SK-N-SH treated with all-trans-retinoic acid at 6 μM for 48 hours (cell line): Measurements from ENCODE around the gene KCNMB2.

ENCODE experiments used
- ATAC-seq: fragments of 200-7000 bp; cut with Tn5 transposase; 3 replicates; pipeline ENCODE4 v1.9.1; 2020; ENCODE audit warnings: mild to moderate bottlenecking, moderate library complexity
- ARNTL ChIP-seq: fragments of 450-650 bp; formaldehyde crosslinking; IDR thresholded peaks from 2 replicates; pipeline ENCODE4 v1.5.0; 2020; ENCODE audit warnings: low read depth, mild to moderate bottlenecking, moderate library complexity, borderline replicate concordance
- BACH2 ChIP-seq: fragments of 250-450 bp; sonication (Bioruptor Pico); IDR thresholded peaks from 2 replicates; pipeline ENCODE4 v1.9.0; 2021; ENCODE audit warnings: mild to moderate bottlenecking, borderline replicate concordance
- CSDC2 ChIP-seq: fragments of 250-450 bp; sonication (Bioruptor Pico); IDR thresholded peaks from 2 replicates; pipeline ENCODE4 v1.5.0; 2020; ENCODE audit warnings: mild to moderate bottlenecking, moderate library complexity
- ESRRG ChIP-seq: fragments of 250-450 bp; sonication (Bioruptor Pico); IDR thresholded peaks from 2 replicates; pipeline ENCODE4 v1.6.1; 2021; ENCODE audit warnings: mild to moderate bottlenecking
- ISL1 ChIP-seq: fragments of 250-450 bp; sonication (Bioruptor Pico); IDR thresholded peaks from 2 replicates; pipeline ENCODE4 v2.1.2; 2022; ENCODE audit warnings: mild to moderate bottlenecking, moderate library complexity
- OSR1 ChIP-seq: fragments of 250-450 bp; sonication (Bioruptor Pico); IDR thresholded peaks from 2 replicates; pipeline ENCODE4 v1.8.0; 2022; ENCODE audit warnings: moderate library complexity, mild to moderate bottlenecking, inconsistent platforms
- PPARA ChIP-seq: fragments of 250-450 bp; sonication (Bioruptor Pico); IDR thresholded peaks from 2 replicates; pipeline ENCODE4 v1.5.0; 2020; ENCODE audit warnings: mild to moderate bottlenecking, borderline replicate concordance
- RARB ChIP-seq: fragments of 250-450 bp; sonication (Bioruptor Pico); IDR thresholded peaks from 2 replicates; pipeline ENCODE4 v1.8.0; 2021; ENCODE audit warnings: mild to moderate bottlenecking, moderate library complexity
- SNAI2 ChIP-seq: fragments of 250-450 bp; sonication (Bioruptor Pico); IDR thresholded peaks from 2 replicates; pipeline ENCODE4 v1.5.0; 2020; ENCODE audit warnings: mild to moderate bottlenecking, moderate library complexity
- TCF4 ChIP-seq: fragments of 250-450 bp; sonication (Bioruptor Pico); IDR thresholded peaks from 2 replicates; pipeline ENCODE4 v1.8.0; 2021; ENCODE audit warnings: mild to moderate bottlenecking, moderate library complexity, borderline replicate concordance
- TOX ChIP-seq: fragments of 250-450 bp; sonication (Bioruptor Pico); IDR thresholded peaks from 2 replicates; pipeline ENCODE4 v1.8.0; 2021; ENCODE audit warnings: mild to moderate bottlenecking, moderate library complexity, borderline replicate concordance
- ZFP3 ChIP-seq: fragments of 250-450 bp; sonication (Bioruptor Pico); IDR thresholded peaks from 2 replicates; pipeline ENCODE4 v1.5.0; 2020; ENCODE audit warnings: mild to moderate bottlenecking, moderate library complexity
- ZFP30 ChIP-seq: fragments of 450-650 bp; formaldehyde crosslinking; IDR thresholded peaks from 2 replicates; pipeline ENCODE4 v1.5.0; 2022; ENCODE audit warnings: mild to moderate bottlenecking, moderate library complexity
- ZNF70 ChIP-seq: fragments of 450-650 bp; formaldehyde crosslinking; IDR thresholded peaks from 2 replicates; pipeline ENCODE4 v1.5.0; 2020; ENCODE audit warnings: mild to moderate bottlenecking, moderate library complexity
- ZNF8 ChIP-seq: fragments of 450-650 bp; formaldehyde crosslinking; IDR thresholded peaks from 2 replicates; pipeline ENCODE4 v1.5.0; 2020; ENCODE audit warnings: mild to moderate bottlenecking, moderate library complexity
- TF ChIP-seq, protein P1 (sequence below): fragments of 250-450 bp; sonication (Bioruptor Pico); IDR thresholded peaks from 2 replicates; pipeline ENCODE4 v1.5.1; 2021; ENCODE audit warnings: mild to moderate bottlenecking, moderate library complexity
- TF ChIP-seq, protein P2 (sequence below): fragments of 250-450 bp; sonication (Bioruptor Pico); IDR thresholded peaks from 2 replicates; pipeline ENCODE4 v1.5.1; 2020; ENCODE audit warnings: low read depth, mild to moderate bottlenecking, moderate library complexity
- TF ChIP-seq, protein P3 (sequence below): fragments of 250-450 bp; sonication (Bioruptor Pico); IDR thresholded peaks from 2 replicates; pipeline ENCODE4 v1.5.0; 2020; ENCODE audit warnings: mild to moderate bottlenecking, moderate library complexity
- TF ChIP-seq, protein P4 (sequence below): fragments of 250-450 bp; sonication (Bioruptor Pico); IDR thresholded peaks from 2 replicates; pipeline ENCODE4 v1.8.0; 2020; ENCODE audit warnings: mild to moderate bottlenecking, moderate library complexity, borderline replicate concordance
- TF ChIP-seq, protein P5 (sequence below): fragments of 250-450 bp; sonication (Bioruptor Pico); IDR thresholded peaks from 2 replicates; pipeline ENCODE4 v1.8.0; 2021; ENCODE audit warnings: low read depth, mild to moderate bottlenecking, moderate library complexity, borderline replicate concordance

KCNMB2 gene

DNA sequence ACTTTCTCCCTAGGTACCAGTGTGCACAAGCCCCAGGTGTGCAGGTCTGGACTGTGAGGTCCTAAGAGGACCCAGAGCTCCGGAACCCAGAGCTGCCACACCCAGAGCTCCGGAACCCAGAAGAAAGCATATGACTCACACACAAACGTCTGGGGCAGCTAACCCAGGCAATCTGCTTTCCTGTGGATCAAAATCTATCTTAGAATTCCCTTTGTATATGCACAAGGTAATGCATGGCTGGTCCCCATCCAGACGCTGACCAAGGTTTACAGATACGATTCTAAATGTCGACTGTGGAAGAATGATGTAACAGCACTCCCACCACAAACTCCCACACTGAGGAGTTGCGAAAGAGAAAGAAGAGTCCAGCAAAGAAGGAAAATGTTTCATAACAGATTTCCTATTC is 15.7 kb downstream of the KCNMB2 start:
- TF ChIP-seq CSDC2 (CRISPR knock-in tag), result no peak
- TF ChIP-seq RARB (CRISPR knock-in tag), result no peak
- no peak for TF ChIP-seq SNAI2
- TF ChIP-seq ZFP3 (CRISPR knock-in tag), result no peak
- TF ChIP-seq ZNF8 (CRISPR knock-in tag), result no peak
- TF ChIP-seq, protein P1, sequence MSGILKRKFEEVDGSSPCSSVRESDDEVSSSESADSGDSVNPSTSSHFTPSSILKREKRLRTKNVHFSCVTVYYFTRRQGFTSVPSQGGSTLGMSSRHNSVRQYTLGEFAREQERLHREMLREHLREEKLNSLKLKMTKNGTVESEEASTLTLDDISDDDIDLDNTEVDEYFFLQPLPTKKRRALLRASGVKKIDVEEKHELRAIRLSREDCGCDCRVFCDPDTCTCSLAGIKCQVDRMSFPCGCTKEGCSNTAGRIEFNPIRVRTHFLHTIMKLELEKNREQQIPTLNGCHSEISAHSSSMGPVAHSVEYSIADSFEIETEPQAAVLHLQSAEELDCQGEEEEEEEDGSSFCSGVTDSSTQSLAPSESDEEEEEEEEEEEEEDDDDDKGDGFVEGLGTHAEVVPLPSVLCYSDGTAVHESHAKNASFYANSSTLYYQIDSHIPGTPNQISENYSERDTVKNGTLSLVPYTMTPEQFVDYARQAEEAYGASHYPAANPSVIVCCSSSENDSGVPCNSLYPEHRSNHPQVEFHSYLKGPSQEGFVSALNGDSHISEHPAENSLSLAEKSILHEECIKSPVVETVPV (CRISPR knock-in tag), result no peak
- TF ChIP-seq ISL1 (CRISPR knock-in tag), result no peak
- TF ChIP-seq, protein P2, sequence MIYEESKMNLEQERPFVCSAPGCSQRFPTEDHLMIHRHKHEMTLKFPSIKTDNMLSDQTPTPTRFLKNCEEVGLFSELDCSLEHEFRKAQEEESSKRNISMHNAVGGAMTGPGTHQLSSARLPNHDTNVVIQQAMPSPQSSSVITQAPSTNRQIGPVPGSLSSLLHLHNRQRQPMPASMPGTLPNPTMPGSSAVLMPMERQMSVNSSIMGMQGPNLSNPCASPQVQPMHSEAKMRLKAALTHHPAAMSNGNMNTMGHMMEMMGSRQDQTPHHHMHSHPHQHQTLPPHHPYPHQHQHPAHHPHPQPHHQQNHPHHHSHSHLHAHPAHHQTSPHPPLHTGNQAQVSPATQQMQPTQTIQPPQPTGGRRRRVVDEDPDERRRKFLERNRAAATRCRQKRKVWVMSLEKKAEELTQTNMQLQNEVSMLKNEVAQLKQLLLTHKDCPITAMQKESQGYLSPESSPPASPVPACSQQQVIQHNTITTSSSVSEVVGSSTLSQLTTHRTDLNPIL (CRISPR knock-in tag), result no peak
- TF ChIP-seq OSR1 (CRISPR knock-in tag), result no peak
- TF ChIP-seq, all 23 proteins: peak for 0
- ATAC-seq, result no peak

DNA sequence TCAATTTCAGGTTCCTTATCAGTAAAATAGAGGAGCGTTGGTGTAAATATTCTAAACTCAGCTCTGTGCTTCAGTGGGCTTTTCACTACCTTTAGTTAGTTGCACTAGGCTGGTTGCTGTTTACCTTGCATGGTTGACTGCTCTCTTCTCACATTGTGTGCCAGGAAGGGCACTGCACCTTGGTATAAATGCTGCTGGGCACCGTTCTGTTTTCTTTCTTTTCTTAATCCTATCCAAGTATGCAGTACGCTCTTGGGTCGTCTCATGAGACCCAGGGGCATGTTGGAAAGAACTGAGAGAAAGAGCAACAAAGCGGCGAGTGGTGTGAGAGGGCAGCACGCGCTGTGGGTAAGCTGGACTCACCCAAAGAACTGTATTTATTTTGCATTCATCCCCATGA is 22.4 kb downstream of the KCNMB2 start:
- ATAC-seq, result no peak
- TF ChIP-seq CSDC2 (CRISPR knock-in tag), result no peak
- TF ChIP-seq PPARA, result no peak
- no peak for TF ChIP-seq TCF4 (CRISPR knock-in tag)
- TF ChIP-seq OSR1 (CRISPR knock-in tag), result no peak
- TF ChIP-seq, protein P2 (CRISPR knock-in tag), result no peak
- TF ChIP-seq, protein P1 (CRISPR knock-in tag), result no peak
- TF ChIP-seq RARB (CRISPR knock-in tag), result no peak
- TF ChIP-seq ZFP30 (CRISPR knock-in tag), result no peak
- TF ChIP-seq, protein P3, sequence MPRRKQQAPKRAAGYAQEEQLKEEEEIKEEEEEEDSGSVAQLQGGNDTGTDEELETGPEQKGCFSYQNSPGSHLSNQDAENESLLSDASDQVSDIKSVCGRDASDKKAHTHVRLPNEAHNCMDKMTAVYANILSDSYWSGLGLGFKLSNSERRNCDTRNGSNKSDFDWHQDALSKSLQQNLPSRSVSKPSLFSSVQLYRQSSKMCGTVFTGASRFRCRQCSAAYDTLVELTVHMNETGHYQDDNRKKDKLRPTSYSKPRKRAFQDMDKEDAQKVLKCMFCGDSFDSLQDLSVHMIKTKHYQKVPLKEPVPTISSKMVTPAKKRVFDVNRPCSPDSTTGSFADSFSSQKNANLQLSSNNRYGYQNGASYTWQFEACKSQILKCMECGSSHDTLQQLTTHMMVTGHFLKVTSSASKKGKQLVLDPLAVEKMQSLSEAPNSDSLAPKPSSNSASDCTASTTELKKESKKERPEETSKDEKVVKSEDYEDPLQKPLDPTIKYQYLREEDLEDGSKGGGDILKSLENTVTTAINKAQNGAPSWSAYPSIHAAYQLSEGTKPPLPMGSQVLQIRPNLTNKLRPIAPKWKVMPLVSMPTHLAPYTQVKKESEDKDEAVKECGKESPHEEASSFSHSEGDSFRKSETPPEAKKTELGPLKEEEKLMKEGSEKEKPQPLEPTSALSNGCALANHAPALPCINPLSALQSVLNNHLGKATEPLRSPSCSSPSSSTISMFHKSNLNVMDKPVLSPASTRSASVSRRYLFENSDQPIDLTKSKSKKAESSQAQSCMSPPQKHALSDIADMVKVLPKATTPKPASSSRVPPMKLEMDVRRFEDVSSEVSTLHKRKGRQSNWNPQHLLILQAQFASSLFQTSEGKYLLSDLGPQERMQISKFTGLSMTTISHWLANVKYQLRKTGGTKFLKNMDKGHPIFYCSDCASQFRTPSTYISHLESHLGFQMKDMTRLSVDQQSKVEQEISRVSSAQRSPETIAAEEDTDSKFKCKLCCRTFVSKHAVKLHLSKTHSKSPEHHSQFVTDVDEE (CRISPR knock-in tag), result no peak
- TF ChIP-seq, protein P4, sequence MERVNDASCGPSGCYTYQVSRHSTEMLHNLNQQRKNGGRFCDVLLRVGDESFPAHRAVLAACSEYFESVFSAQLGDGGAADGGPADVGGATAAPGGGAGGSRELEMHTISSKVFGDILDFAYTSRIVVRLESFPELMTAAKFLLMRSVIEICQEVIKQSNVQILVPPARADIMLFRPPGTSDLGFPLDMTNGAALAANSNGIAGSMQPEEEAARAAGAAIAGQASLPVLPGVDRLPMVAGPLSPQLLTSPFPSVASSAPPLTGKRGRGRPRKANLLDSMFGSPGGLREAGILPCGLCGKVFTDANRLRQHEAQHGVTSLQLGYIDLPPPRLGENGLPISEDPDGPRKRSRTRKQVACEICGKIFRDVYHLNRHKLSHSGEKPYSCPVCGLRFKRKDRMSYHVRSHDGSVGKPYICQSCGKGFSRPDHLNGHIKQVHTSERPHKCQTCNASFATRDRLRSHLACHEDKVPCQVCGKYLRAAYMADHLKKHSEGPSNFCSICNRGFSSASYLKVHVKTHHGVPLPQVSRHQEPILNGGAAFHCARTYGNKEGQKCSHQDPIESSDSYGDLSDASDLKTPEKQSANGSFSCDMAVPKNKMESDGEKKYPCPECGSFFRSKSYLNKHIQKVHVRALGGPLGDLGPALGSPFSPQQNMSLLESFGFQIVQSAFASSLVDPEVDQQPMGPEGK (CRISPR knock-in tag), result no peak
- TF ChIP-seq ISL1 (CRISPR knock-in tag), result no peak
- TF ChIP-seq TOX (CRISPR knock-in tag), result no peak

DNA sequence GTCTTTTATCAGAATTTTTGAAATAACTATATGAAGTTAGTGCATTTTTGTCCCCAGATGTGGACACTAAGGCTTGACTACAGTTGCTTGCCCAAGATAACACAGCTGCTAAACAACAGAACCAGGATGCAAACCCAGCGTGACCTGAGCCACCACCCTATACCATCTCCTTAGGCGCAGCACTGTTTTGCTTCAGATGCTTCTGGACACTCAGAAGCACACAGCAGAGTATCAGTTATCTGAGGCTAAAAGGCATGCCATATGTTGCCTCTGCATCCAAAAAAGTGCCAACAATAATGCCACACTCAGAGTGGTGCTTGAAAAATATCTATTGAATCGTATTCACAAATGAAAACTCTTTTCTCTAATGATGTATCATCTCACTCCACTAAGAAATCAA is 24.5 kb downstream of the KCNMB2 start:
- no peak for ATAC-seq

More for the DNA sequence above, 24.5 kb downstream of the KCNMB2 start:
- no peak for TF ChIP-seq ZNF70 (CRISPR knock-in tag)
- TF ChIP-seq, protein P5, sequence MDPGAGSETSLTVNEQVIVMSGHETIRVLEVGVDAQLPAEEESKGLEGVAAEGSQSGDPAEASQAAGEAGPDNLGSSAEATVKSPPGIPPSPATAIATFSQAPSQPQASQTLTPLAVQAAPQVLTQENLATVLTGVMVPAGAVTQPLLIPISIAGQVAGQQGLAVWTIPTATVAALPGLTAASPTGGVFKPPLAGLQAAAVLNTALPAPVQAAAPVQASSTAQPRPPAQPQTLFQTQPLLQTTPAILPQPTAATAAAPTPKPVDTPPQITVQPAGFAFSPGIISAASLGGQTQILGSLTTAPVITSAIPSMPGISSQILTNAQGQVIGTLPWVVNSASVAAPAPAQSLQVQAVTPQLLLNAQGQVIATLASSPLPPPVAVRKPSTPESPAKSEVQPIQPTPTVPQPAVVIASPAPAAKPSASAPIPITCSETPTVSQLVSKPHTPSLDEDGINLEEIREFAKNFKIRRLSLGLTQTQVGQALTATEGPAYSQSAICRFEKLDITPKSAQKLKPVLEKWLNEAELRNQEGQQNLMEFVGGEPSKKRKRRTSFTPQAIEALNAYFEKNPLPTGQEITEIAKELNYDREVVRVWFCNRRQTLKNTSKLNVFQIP, result no peak
- TF ChIP-seq BACH2 (CRISPR knock-in tag), result no peak
- TF ChIP-seq SNAI2, result no peak
- TF ChIP-seq ESRRG (CRISPR knock-in tag), result no peak
- TF ChIP-seq ARNTL, result no peak
- no peak for TF ChIP-seq ISL1 (CRISPR knock-in tag)
- TF ChIP-seq, protein P2 (CRISPR knock-in tag), result no peak
- TF ChIP-seq RARB (CRISPR knock-in tag), result no peak
